Measurements from ENCODE around the gene ATP11A. TPM values are rescaled to one million over a fixed set of nuclear protein-coding genes. Genes with fewer than 3 reads are reported as not detected.
A peak's percentile ranks its signal among the peaks of the same experiment; 100 is the strongest.

The ATP11A gene
- total and polyA plus RNA-seq, 2 experiments from 2014 or later = 12.3 to 52.6 TPM

DNA sequence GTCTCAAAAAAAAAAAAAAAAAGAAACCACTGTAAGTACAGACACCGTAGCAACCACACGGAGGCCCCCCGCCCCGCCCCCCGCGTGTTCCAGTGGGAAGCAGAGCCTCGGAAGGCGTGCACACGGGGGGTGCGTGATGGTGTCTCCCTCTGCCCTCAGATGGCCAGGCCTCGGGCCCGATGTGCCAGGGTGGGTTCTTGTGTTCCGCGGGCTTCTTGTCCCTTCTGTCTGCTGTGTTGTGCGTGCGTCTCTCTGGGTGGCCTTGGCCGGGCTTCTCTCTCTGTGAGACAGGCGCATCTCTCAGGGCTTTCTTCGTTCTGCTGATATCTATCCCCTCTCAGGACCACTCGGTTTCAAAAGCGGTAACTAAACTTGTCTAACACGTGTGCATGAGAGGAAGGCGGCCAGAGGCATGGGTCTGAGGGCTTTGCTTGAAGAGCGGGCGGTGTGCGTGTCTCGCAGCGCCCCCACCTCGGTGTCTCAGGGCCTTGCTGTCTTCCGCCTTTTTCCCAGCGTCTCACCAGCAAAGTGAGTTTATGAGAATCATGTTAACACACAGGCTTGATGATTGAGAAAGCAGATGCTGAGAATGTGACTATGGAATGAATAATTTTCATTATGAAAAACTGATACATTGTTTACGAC, 12.6 kb downstream of the ATP11A start (continued):
- TF ChIP-seq ZNF462 (CRISPR knock-in tag; IDR thresholded peaks at IDR 0.05) (no peak), EZH2 (IDR thresholded peaks at IDR 0.05; ENCODE audit: low read depth, unreplicated experiment) (no peak), STAT1 (IDR thresholded peaks at IDR 0.05; ENCODE audit: unreplicated experiment) (no peak), ZNF114 (CRISPR knock-in tag; IDR thresholded peaks at IDR 0.05) (no peak)

- Mint-ChIP-seq H3K27ac (peak overlapping the region; percentile 82), H3K4me3 (peak overlapping the region; percentile 37; the same call in 2 of the 3 replicates), H3K36me3 (ENCODE audit: low read depth) (peaks cover 15% of the 10 kb centered on the region; the same call in 2 of the 3 replicates), H3K9me3 (no peaks in the 10 kb centered on the region), H3K4me1 (peaks cover 67% of the 10 kb centered on the region), H3K27me3 (ENCODE audit: insufficient read depth, low read depth, poor library complexity) (peaks cover 12% of the 10 kb centered on the region)
- Histone ChIP-seq H3K27me3 (ENCODE audit: insufficient read depth) (no peaks in the 10 kb centered on the region), H3K36me3 (ENCODE audit: insufficient read depth) (no peaks in the 10 kb centered on the region), H3K4me3 (0 out of 2 replicates have a peak overlapping the region, but pooled peaks have one; percentile 14), H4K20me1 (replicated peaks; ENCODE audit: insufficient read depth) (0 out of 2 replicates have a peak, but pooled peaks cover 1% of the 10 kb centered on the region), H3K9me2 (ENCODE audit: insufficient read depth) (no peaks in the 10 kb centered on the region), H3K79me2 (replicated peaks; ENCODE audit: insufficient read depth) (peaks cover 98% of the 10 kb centered on the region), H2AFZ (no peak overlapping the region), H3F3A (replicated peaks; ENCODE audit: low read depth) (no peaks in the 10 kb centered on the region), H3K4me2 (peak overlapping the region; percentile 74), H3K4me1 (ENCODE audit: insufficient read depth) (peaks cover 49% of the 10 kb centered on the region), H3K27ac (ENCODE audit: low read depth) (peak overlapping the region; percentile 73)
- DNase-seq (ENCODE audit: low spot score) (no peak), ATAC-seq (peak; percentile 25)
- no peak for TF ChIP-seq ZNF331 (CRISPR knock-in tag; IDR thresholded peaks at IDR 0.05; ENCODE audit: low read depth)
- TF ChIP-seq ZNF462 (CRISPR knock-in tag; IDR thresholded peaks at IDR 0.05) = no peak
- TF ChIP-seq POLR2AphosphoS5 (IDR thresholded peaks at IDR 0.05; ENCODE audit: low read depth) = no peak
Measured at GRCh38 chr13:112702986-112703379, 13.1 kb downstream of the ATP11A start.

Measured in GM23338 (cell line).